Measurements from ENCODE around the gene OR6B2.

Gene OR6B2

GRCh38 chr2:239990966-239991365, 39.3 kb downstream of the OR6B2 start:
- no peak for TF ChIP-seq CTCF (conservative IDR thresholded peaks at IDR 0.05; ENCODE audit: control insufficient read depth, insufficient read depth, low read depth, low read length)
- H3K4me3 ChIP-seq (ENCODE audit: control insufficient read depth, low read depth, low read length): no peak overlapping the region
- no peak for DNase-seq (ENCODE audit: low read depth)

- peak; percentile 11 for DNase-seq (ENCODE audit: low read depth)
- no peak for TF ChIP-seq CTCF (conservative IDR thresholded peaks at IDR 0.05; ENCODE audit: control insufficient read depth, insufficient read depth, low read depth, low read length)
- H3K4me3 ChIP-seq (ENCODE audit: control insufficient read depth, low read depth, low read length): no peak overlapping the region
Observed at GRCh38 chr2:239985356-239985755, 44.9 kb downstream of the OR6B2 start.

GRCh38 chr2:239984421-239985194, 45.6 kb downstream of the OR6B2 start:
- no peak for DNase-seq (ENCODE audit: low read depth)
- TF ChIP-seq CTCF (conservative IDR thresholded peaks at IDR 0.05; ENCODE audit: control insufficient read depth, insufficient read depth, low read depth, low read length): no peak
- no peak overlapping the region for H3K4me3 ChIP-seq (ENCODE audit: control insufficient read depth, low read depth, low read length)

DNA sequence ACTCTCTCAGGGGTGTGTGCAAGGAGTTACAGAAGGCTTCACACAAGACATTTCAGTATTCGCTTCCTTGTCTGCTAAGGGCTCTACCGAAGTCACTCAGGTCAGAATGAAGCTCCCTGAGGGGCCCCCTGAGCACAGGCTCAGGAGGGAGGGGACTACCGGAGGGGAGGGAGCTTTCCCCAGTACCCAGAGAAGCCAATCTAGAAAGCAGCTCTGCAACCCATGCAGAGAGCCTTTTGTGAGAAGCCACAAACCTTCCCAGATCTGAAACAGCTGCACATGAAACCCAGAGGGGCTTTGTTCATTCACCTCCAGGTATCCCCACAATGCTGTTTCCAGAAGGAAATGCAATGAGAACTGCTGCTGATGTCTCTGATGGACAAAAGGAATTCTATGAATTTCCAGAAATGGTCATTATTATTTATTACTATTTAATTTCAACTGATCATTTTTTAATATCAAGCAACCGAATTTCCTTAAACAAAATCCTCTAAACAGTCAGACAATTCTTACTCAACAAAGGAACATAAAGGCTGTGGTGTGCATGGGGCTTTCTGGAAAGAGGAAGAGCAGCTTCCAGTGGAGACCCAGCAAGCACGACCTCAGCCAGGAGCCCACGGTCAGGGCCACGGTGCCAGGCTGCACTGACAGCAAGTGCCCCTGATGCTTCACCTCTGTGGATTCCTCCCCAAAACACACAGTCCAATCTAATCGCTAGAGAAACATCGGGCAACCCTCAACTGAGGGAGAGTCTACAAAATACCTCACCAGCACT, 47.0 kb downstream of the OR6B2 start:
- no peak for TF ChIP-seq CTCF (conservative IDR thresholded peaks at IDR 0.05; ENCODE audit: control insufficient read depth, insufficient read depth, low read depth, low read length)
- DNase-seq (ENCODE audit: low read depth): no peak
- no peak overlapping the region for H3K4me3 ChIP-seq (ENCODE audit: control insufficient read depth, low read depth, low read length)
